ENCODE results near the gene L3MBTL2. TPM values are rescaled to one million over a fixed set of nuclear protein-coding genes. Genes with fewer than 3 reads are reported as not detected.

Gene L3MBTL2
- total and polyA plus RNA-seq, 10 of the 15 experiments (the other 5 are each of a cell fraction or from before 2014, with no cell fraction given): 13.2 to 37.6 (median 28.2) TPM

DNA sequence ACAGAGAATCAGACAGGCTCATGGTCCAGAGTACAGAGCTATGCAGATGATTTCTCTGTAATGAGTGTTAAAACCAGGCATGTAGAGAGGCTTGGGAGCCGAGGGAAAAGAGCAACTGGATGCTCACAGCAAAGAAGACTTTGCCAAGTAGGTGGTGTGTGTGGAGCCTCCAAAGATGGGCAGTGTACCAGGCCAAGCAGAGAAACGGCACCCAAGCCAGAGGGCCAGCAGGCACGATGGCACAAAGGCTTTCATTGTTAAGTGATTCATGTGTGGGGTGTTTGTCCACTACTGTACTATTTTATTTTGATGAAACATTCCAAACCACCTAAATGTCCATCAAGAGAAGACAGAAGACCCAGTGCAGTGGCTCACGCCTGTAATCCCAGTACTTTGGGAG, 69.7 kb downstream of the L3MBTL2 start (continued):
- no peak for TF ChIP-seq TCF3 (IDR thresholded peaks at IDR 0.05; ENCODE audit: borderline replicate concordance, insufficient read depth, low read depth, low read length)

DNA sequence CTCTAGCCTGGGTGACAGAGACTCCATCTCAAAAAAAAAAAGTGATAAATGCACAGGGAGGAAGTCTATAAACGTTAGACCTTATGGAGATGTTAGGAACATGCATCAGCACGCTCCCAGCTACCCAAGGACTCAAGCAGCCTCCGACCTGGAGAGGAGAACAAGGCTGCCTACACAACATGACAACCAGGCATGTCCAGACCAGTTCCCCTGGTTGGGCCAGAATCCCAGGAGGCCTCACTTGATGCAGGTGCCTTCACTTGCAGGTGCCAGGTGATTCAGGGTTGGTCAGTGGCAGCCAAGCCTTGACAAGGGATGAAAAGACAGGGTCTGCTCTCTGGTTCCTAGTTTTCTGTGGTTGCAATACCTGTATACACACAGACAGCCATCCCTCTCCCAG, 75.0 kb downstream of the L3MBTL2 start:
- BruUV-seq (replicated peaks): no TSS peak
- in situ Hi-C loops (cut with MboI): no loop called here
- H2AFZ ChIP-seq (ENCODE audit: control insufficient read depth, low read depth, low read length): no peak overlapping the region
- TF ChIP-seq SP1 (IDR thresholded peaks at IDR 0.05; ENCODE audit: low read depth, low read length) (no peak), CTCF (IDR thresholded peaks at IDR 0.05 in 2 of 3, conservative IDR thresholded peaks at IDR 0.05 in 1 of 3; ENCODE audit: control insufficient read depth in 2 of 3, extremely low read depth in 1 of 3, insufficient read depth in 1 of 3, low read depth in 3 of 3, low read length in 3 of 3) (no peak), REST (IDR thresholded peaks at IDR 0.05; ENCODE audit: low read depth, low read length) (no peak), SKIL (IDR thresholded peaks at IDR 0.05; ENCODE audit: low read depth, poor library complexity, severe bottlenecking) (no peak), RBBP5 (conservative IDR thresholded peaks at IDR 0.05) (no peak), SUZ12 (IDR thresholded peaks at IDR 0.05; ENCODE audit: unreplicated experiment) (no peak), NR2C1 (IDR thresholded peaks at IDR 0.05) (no peak), EZH2 (IDR thresholded peaks at IDR 0.05; ENCODE audit: borderline replicate concordance, control insufficient read depth, low read depth, low read length) (no peak), PML (IDR thresholded peaks at IDR 0.05; ENCODE audit: low read length) (no peak), ZNF274 (IDR thresholded peaks at IDR 0.05; ENCODE audit: insufficient read depth, insufficient read length) (no peak)

More for the DNA sequence above, 75.0 kb downstream of the L3MBTL2 start:
- DNase-seq (ENCODE audit: low read depth, low spot score): no peak
- no peaks in the 10 kb centered on the region for H3K27me3 ChIP-seq (replicated peaks in 1 of 2; ENCODE audit: control insufficient read depth in 2 of 2, insufficient read depth in 2 of 2, low read length in 1 of 2)
- CTCF ChIA-PET: interaction anchor here (2.9 kb wide), 1 partner anchor 22 kb away, joined by 6 read pairs; the partner anchor contains the start of gene ZC3H7B
- H3K79me2 ChIP-seq (ENCODE audit: control insufficient read depth, insufficient read depth, low read length): peaks cover 16% of the 10 kb centered on the region
- POLR2A ChIA-PET: no interaction called here
- ATAC-seq: no peak
- H3K4me3 ChIP-seq: no peak overlapping the region
- no peak overlapping the region for H3K27ac ChIP-seq (ENCODE audit: control insufficient read depth, insufficient read depth)
- no peaks in the 10 kb centered on the region for H3K9me3 ChIP-seq (replicated peaks; ENCODE audit: control insufficient read depth, insufficient read depth, low read length)
- 84% methylated on average over 3 of the region's 3 CpGs for WGBS (ENCODE audit: insufficient coverage, insufficient replicate concordance, low lambda C conversion rate, missing lambda C conversion rate)
- H3K4me2 ChIP-seq (ENCODE audit: control insufficient read depth, insufficient read depth): no peak overlapping the region
- H3K4me1 ChIP-seq (ENCODE audit: control insufficient read depth, insufficient read depth, low read length): peaks cover 2% of the 10 kb centered on the region; the same call in 1 of the 2 replicates
- H3K36me3 ChIP-seq (ENCODE audit: control insufficient read depth in 2 of 2, insufficient read depth in 2 of 2, low read length in 1 of 2): peaks cover 5 to 19% of the 10 kb centered on the region in 2 experiments
- no peak overlapping the region for H3K9ac ChIP-seq (ENCODE audit: control insufficient read depth, insufficient read depth, low read length)
- SMC1A ChIA-PET (ENCODE audit: uncharacterized antibody, unreplicated experiment): interaction anchor here (0.9 kb wide), 1 partner anchor 9 kb away, joined by 4 read pairs; no protein-coding TSS in a partner anchor
- RAD21 ChIA-PET (ENCODE audit: unreplicated experiment): no interaction called here
- H4K20me1 ChIP-seq (ENCODE audit: control insufficient read depth, insufficient read depth): no peaks in the 10 kb centered on the region
- intact Hi-C loops (cut with micrococcal nuclease; ENCODE audit: unreplicated experiment): no loop called here
- no peak for FAIRE-seq

All from GM12878 (cell line).